ENCODE measurements around the gene RAB9A.
"Not testable (repeated sequence)": the region's sequence is repeated elsewhere in the genome, so short reads cannot be mapped to it uniquely, and the experiment has no call there.

Gene RAB9A

GRCh38 chrX:13669755-13670154 lies 19.2 kb upstream of the RAB9A start:
- not testable (repeated sequence) for DNase-seq (ENCODE audit: low read depth)

GRCh38 chrX:13670197-13670596 lies 18.7 kb upstream of the RAB9A start:
- DNase-seq (ENCODE audit: low read depth), result no peak

- no peak for DNase-seq (ENCODE audit: low read depth)
Measured at GRCh38 chrX:13673016-13673415, 15.9 kb upstream of the RAB9A start.

GRCh38 chrX:13676885-13677284 lies 12.0 kb upstream of the RAB9A start:
- DNase-seq (ENCODE audit: low read depth), result no peak

GRCh38 chrX:13679700-13680099 lies 9.2 kb upstream of the RAB9A start:
- not testable (repeated sequence) for DNase-seq (ENCODE audit: low read depth)

- no peak for DNase-seq (ENCODE audit: low read depth)
Measured at GRCh38 chrX:13681595-13681994, 7.3 kb upstream of the RAB9A start.

GRCh38 chrX:13684361-13684760 lies 4.6 kb upstream of the RAB9A start:
- no peak for DNase-seq (ENCODE audit: low read depth)

GRCh38 chrX:13685126-13685763 lies 3.7 kb upstream of the RAB9A start:
- no peak for DNase-seq (ENCODE audit: low read depth)

GRCh38 chrX:13687203-13687602 lies 1.7 kb upstream of the RAB9A start:
- no peak for DNase-seq (ENCODE audit: low read depth)

- DNase-seq (ENCODE audit: low read depth), result no peak
Measured at GRCh38 chrX:13688384-13688957, 457 bp upstream of the RAB9A start.

- DNase-seq (ENCODE audit: low read depth), result no peak
Measured at GRCh38 chrX:13689741-13690211, 848 bp downstream of the RAB9A start.

GRCh38 chrX:13690836-13691235 lies 1.9 kb downstream of the RAB9A start:
- no peak for DNase-seq (ENCODE audit: low read depth)

GRCh38 chrX:13691841-13692371 lies 3.0 kb downstream of the RAB9A start:
- DNase-seq (ENCODE audit: low read depth), result no peak

- no peak for DNase-seq (ENCODE audit: low read depth)
Measured at GRCh38 chrX:13692771-13693231, 3.9 kb downstream of the RAB9A start.

GRCh38 chrX:13693341-13693961 lies 4.5 kb downstream of the RAB9A start:
- DNase-seq (ENCODE audit: low read depth), result no peak

- DNase-seq (ENCODE audit: low read depth), result no peak
Measured at GRCh38 chrX:13694359-13694758, 5.4 kb downstream of the RAB9A start.

- no peak for DNase-seq (ENCODE audit: low read depth)
Measured at GRCh38 chrX:13694983-13695382, 6.1 kb downstream of the RAB9A start.

GRCh38 chrX:13695601-13696115 lies 6.7 kb downstream of the RAB9A start:
- no peak for DNase-seq (ENCODE audit: low read depth)

- DNase-seq (ENCODE audit: low read depth), result no peak
Measured at GRCh38 chrX:13697455-13697854, 8.5 kb downstream of the RAB9A start.

GRCh38 chrX:13697976-13698375 lies 9.0 kb downstream of the RAB9A start:
- no peak for DNase-seq (ENCODE audit: low read depth)

- DNase-seq (ENCODE audit: low read depth), result no peak
Measured at GRCh38 chrX:13698432-13698831, 9.5 kb downstream of the RAB9A start.

GRCh38 chrX:13699183-13699826 lies 10.4 kb downstream of the RAB9A start:
- DNase-seq (ENCODE audit: low read depth), result no peak
